ENCODE data around the gene ADGRG1.

GRCh38 chr16:57601801-57602478 lies 26.5 kb upstream of the ADGRG1 start:
- TF ChIP-seq CTCF (IDR thresholded peaks at IDR 0.05) (no peak), POLR2A (IDR thresholded peaks at IDR 0.05) (no peak)
